ENCODE results near the gene CD177. TPM values are rescaled to one million over a fixed set of nuclear protein-coding genes. Genes with fewer than 3 reads are reported as not detected.
"Not testable (repeated sequence)": the region's sequence is repeated elsewhere in the genome, so short reads cannot be mapped to it uniquely, and the experiment has no call there.

The CD177 gene, protein sequence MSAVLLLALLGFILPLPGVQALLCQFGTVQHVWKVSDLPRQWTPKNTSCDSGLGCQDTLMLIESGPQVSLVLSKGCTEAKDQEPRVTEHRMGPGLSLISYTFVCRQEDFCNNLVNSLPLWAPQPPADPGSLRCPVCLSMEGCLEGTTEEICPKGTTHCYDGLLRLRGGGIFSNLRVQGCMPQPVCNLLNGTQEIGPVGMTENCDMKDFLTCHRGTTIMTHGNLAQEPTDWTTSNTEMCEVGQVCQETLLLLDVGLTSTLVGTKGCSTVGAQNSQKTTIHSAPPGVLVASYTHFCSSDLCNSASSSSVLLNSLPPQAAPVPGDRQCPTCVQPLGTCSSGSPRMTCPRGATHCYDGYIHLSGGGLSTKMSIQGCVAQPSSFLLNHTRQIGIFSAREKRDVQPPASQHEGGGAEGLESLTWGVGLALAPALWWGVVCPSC
- total RNA-seq, result 2.4 TPM

DNA sequence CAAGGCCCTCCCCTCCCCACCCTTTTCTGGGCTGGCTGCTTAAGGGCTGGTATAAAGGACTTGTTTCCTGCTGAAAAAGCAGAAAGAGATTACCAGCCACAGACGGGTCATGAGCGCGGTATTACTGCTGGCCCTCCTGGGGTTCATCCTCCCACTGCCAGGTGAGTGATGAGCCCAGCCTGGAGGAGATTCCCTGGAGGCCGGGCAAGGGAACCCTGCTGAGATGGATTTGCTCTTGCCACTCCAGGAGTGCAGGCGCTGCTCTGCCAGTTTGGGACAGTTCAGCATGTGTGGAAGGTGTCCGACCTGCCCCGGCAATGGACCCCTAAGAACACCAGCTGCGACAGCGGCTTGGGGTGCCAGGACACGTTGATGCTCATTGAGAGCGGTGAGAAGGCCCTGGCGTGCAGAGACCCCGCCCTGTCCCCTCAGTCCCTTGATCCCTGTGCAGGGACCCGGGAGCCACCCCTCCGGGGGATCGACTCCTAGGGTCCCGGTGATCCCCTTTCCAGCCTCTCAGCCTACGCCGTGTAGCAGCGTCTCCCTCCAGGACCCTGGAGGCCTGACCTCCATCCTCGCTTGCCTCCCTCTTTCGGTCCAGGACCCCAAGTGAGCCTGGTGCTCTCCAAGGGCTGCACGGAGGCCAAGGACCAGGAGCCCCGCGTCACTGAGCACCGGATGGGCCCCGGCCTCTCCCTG, at the start of gene CD177:
CD177 (plus strand) TSS at position 81 of the 699 bp plus-strand sequence; CDS start at position 110, 29 bp downstream.
- ATAC-seq, result no peak

DNA sequence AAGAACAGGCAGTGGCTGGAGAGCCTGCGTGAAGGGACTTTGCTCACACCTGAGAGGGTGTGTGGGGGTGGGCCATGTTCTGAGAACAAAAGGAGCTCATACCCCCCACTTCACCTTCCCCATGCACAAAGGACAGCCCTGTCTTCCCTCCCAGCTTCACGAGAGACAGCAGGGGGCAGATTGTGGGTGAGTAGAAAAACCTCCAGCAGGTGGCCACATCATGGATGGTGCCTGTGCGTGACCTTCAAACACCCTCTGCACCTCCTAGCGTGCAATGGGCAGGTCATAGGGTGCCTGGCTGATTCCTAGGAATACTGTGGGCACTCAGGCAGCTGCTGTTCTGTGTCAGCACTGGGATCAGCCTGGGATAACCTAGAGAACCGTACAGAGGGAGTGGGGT, 47.8 kb upstream of the CD177 start:
- no peak for ATAC-seq

DNA sequence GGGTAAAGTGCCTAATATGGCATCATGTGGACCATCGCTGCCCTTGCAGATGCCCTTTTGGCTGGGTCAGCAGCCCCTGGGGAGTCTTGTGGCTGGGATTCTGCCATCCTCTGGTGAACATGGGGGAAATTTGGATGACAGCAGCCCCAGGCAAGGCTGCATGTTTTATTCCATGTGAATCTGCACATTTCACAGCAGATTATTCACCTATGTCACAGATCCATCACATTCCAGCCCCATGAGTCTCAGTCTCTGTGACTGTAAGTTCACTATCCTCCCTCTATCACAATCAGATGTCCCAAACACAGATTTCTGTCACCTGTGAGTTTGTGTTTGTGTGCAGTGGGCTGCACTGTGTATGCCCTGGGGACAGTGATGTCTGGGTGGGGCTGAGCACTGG, 47.4 kb upstream of the CD177 start:
- ATAC-seq, result no peak

DNA sequence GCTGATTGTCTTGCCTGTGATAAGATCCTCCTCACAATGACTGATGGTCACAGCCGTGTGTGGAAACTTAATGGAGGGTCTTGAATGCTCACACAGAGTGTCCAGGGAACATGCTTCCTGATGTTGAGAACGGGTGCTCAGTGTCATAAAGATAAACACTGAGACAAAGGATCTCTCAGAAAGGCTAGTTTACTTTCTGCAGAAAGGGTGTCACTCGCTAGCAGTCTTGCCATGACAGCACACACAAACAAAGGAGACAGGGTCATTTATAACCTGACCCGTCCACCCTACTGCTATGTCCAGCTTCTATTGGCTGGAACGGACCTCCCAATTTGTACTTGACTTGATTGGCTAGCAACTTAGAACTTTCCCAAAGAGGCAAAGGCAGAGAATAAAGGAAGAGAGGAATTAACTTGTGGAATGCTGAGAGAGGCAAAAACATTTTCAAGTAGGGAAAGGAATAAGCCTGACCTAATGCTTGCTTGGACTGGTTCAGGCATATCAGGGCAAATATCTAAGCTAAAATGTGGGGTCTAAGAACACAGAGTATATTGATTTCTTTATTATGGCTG, 45.2 kb upstream of the CD177 start:
- ATAC-seq, result no peak

DNA sequence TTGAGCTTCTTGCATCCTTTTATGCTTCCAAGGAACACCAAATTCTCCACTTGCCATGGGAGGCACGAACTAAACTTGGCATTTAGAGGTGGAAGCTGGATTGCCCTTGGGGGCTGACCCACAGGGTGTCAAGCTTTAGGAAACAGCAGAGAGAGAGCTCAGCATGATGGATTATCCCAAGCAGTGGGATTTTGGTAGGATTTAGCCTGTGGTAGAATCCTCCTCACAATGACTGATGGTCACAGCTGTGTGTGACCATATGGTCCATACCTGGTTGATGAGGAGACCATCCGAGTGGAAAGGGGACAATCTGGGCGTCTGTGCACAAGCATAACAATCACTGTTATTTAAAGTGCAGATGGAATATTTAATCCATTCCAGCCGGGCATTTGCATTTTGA, 44.0 kb upstream of the CD177 start:
- ATAC-seq, result no peak

DNA sequence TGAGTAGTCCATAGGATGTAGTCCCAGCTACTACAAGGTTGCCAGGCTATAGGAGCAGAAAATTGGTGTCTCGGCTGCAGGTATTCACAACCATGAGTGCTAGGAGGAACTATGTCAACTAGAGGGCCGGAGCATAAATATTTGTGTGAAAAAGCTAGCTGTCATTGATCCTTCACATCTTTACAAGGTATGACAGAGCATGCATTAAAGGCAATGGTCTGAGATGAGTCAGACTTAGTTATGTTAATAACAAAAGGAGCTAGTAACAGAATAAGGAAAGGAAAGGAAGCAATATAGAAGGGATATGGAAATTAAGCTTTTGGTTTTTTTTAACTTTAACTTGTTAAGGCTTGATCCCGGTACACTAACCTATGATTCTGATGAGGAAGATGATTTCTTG, 43.3 kb upstream of the CD177 start:
- ATAC-seq, result peak; percentile 39

DNA sequence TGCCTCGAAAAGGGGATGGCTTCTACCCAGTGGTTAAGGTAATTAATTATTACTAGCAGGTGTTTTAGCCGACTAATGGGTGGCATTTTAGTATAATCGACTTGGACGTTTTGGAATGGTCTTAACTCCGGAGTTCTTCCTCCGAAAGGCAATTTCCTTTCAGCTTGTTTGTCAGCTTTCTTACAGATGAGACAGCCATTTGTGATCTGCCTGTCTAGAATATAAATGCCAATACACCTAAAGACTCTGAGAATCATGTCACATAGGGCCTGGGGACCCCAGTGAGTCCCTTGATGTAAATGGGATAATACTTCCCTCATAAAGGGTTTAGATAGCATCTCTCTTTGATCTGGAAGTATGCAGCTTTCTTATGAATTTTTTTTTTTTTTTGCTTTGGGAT, 42.2 kb upstream of the CD177 start:
- no peak for ATAC-seq

DNA sequence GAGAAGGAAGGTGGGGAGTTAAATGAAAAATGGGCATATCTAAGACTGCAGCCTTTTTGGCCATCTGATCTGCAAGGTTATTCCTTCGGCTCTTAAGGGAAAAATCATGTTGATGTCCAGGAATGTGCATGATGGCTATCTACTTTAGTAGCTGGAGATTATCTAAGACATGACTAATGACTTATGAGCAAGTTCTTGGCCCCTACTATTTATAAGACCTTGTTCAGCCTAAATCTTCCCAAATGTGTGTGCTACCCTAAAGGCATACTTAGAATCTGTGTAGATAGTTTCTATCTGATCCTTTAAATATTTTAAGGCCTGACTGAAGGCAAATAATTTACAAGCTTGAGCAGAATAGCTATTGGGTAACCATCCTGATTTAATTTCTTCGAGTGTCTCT, 41.8 kb upstream of the CD177 start:
- ATAC-seq, result no peak

DNA sequence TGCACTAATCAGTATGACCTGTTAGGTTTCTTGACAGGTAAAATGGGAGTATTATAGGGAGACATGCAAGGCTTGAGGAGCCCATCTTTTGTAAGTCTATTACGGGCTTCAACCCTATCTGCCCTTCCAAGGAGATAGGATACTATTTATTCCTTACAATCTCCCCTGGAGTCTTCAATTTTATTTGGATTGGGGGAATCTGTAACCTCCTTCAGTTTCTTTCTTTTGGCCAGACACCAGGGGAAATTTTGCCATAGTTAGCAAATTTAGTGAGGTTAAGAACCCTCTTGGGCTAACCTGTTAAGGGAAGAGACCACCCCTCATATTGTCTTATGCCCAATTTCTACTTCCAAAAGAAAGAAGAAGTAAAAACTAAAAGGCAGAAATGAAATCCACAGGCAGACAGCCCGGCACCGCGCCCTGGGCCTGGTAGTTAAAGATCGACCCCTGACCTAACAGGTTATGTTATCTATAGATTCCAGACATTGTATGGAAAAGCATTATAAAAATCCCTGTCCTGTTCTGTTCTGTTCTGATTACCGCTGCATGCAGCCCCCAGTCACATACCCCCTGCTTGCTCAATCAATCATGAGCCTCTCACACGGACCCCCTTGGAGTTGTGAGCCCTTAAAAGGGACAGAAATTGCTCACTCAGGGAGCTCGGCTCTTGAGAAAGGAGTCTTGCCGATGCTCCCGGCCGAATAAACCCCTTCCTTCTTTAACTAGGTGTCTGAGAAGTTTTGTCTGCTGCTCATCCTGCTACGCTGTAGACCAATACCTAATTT, 39.6 kb upstream of the CD177 start:
- no peak for ATAC-seq

DNA sequence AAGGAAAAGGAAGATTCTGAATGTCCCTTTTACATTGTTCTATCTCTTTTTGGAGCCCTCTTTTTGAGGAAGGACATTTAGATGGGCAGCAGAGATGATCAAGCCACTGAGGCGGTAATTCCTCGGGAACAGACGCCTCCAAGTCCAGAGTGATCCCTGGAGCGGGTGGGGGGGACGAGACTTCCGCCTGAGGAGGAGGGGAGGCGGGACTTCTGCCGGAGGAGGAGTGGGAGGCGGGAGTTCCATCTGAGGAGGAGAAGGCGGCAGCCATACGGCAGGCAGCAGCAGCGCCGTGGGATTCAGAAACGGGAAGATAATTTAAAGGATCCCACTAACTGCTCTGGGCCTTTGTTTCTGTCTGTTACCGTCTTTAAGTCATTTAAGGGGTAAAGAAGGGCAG, 37.6 kb upstream of the CD177 start:
- no peak for ATAC-seq

DNA sequence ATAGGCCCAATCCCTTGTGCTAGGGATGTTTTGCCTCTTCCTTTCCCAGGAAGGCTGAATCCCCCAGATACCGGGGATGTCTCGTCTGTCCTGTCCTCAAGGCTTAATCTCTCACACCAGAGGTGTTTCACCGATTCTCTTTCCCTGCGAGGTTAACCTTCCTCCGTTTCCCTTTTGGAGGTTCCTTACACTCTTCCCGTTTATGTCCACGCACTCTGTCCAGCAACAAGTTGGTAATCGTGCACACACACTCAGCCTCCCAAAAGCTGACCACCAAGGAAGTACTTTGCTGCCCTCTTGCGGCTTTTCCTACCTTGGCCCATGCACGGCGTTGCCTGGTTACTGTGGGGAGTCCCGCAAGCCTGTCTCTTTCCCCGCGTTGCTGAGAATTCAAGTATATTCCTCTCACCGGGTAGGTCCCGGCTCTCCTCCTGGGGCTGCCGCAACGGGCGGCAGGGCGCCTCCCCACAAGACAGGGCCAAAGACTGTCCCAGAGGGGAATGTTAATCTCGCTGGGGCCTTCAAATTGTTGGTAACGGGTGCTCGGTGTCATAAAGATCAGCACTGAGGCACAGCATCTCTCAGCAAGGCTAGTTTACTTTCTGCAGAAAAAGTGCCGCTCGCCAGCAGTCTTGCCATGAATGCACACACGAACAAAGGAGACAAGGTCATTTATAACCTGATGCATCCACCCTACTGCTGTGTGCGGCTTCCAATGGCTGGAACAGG, 36.7 kb upstream of the CD177 start:
- ATAC-seq, result peak; percentile 66

DNA sequence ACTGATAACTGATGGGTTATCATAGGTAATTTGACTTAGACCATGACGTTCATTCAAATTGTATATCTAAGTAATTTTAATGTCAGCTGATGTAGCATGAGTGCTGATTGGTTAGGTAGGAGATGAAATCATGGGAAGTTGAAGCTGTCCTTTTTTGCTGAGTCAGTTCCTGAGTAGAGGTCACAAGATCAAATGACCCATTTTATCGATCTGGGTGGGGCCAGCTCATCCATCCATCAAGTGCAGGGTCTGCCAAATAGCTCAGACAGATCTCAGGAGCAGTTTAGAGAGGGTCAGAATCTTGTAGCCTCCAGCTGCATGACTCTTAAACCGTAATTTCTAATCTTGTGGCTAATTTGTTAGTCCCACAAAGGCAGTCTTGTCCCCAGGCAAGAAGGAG, 35.3 kb upstream of the CD177 start:
- no peak for ATAC-seq

DNA sequence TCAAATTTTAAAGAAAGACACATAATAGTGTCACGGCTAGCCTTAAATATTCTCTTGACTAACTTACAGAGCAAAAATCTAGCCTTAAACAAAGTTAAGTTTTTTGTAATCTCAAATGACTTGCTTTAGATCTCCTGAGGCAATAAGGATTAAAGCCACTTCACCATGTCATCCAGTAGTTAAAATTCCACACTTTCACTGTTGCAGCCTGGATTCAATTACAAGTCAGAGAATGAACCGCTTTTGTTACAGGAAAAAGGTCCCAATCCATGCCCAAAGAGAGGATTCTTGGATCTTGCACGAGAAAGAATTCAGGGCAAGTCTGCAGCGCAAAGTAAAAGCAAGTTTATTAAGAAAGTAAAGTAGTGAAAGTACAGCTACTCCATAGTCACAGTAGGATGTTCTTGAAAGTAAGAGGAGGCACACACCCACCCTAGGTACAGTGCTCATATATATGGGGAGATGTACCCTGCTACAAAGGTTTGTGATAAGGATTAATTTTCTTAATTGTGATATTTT, 34.6 kb upstream of the CD177 start:
- no peak for ATAC-seq

DNA sequence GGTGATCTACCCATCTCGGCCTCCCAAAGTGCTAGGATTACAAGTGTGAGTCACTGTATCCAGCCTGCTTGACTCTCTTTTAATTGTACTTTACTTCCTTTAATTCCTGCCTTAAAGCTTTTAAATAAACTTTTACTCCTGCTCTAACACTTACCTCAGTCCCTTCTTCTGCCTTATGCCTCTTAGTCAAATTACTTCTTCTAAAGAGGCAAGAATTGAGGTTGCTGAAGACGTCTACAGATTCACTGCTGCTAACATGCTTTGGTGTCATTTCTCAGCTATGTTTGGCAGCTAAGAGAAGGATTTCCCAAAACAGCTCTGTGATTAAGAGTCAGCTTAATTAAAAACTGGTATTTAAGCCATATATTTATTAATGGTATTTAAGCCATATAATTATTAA, 32.9 kb upstream of the CD177 start:
- peak; percentile 38 for ATAC-seq

DNA sequence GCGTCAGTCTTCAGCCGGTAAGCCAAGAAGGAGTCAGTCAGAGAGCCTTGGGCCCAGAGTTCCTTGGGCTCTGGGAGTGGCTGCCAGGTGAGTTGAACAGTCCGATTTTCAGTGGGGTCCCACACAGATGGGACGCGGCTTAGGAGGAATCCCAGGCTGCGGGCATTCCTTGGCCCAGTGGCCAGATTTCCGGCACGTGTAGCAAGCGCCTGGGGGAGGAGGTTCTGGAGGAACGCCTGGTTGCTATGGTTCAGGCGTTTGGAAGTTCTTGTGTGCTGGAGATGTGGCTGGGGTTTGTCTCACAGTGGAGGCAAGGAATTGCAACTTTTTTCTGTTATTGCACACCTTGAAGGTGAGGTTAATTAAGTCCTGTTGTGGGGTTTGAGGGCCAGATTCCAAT, 26.7 kb upstream of the CD177 start:
- ATAC-seq, result not testable (repeated sequence)

DNA sequence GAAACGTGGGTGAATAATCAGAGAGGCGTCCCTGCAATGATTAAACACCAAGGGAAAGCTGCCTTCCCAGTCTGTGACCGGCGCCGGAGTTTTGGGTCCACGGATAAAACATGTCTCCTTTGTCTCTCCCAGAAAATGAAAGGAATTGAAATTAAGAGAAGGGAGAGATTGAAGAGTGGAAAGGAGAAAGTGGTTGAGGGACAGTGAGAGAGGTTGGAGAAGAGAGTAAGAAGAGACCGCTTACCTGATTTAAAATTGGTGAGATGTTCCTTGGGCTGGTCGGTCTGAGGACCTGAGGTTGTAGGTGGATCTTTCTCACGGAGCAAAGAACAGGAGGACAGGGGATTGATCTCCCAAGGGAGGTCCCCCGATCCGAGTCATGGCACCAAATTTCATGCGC, 24.9 kb upstream of the CD177 start:
- not testable (repeated sequence) for ATAC-seq

DNA sequence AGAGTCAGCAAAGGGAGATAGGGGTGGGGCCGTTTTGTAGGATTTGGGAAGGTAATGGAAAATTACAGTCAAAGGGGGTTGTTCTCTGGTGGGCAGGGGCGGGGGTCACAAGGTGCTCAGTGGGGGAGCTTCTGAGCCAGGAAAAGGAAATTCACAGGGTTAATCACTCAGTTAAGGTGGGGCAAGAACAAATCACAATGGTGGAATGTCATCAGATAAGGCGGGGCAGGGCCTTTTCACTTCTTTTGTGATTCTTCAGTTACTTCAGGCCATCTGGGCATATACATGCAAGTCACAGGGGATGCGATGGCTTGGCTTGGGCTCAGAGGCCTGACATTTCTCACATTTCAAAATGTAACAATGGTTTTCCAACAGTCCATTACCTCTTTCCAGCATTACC, 24.4 kb upstream of the CD177 start:
- not testable (repeated sequence) for ATAC-seq

DNA sequence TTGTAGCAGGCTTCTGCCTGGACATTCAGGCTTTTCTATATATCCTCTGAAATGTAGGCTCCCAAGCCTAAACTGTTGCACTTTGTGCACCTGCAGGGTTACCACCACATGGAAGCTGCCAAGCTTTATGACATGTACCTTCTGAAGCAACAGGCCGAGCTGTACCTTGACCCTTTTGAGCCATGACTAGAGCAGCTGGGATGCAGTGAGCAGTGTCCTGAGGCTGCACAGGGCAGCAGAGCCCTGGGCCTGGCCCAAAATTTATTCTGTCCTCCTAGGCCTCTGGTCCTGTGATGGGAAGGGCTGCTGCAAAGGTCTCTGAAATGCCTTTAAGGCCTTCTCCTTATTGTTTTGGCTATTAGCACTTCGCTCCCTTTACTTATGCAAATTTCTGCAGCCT, 23.5 kb upstream of the CD177 start:
- ATAC-seq, result peak; percentile 29

DNA sequence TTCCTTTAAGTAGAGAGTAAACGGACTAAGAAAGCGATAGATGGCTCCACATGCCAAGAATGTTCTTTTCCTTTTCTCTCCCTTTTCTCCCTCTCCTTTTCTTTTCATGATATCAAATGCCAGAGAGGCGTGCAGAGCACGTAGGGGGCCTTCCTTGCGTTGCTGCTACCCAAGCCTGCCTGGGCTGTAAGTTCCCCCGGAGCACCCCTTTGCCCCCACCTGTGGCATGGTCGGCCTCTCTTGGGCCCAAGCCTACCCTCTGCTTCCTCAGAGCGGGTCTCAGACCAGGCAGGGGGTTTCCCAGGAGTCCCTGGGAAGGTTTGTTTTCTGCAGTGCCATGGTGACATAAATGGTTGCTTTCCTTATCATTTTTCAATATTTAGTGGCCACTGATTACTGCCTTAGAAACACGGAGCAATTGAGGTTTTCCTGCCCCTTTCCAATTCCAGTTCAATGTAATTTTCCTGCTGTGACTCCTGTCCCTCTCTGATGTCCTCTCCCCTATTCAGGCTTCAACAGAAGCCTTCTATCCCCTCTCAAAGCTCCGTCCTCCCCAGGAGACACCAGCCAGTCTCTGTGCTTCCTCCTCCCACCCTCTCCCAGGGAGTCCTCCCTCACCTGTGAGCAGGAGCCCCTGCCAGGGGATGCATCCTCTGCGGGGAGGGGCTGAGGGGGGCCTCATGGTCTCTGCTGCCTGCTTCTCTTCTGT, 22.6 kb upstream of the CD177 start:
- no peak for ATAC-seq

DNA sequence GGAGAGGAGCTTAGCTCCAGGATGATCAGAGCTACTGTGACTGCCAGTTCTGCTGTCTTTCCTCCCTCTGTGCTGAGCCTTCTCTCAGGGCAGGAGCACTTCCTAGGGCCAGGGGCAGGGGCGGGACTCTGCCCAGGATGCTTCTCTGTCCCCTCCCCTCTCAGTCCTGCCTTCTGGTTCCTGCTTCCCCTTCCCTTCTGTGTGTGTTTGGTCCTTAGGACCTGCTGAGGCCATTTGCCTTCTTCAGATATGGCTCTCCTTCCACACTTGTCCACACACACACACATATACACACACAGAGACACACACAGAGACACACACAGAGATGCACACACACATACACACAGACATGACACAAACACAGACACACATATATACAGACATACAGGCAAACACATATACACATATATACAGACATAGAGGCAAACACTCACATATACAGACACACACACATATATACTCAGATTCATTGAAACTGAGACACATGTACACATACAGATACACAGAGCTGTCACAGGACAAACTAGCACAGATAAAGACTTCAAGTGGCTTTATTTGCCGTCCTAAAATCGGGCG, 22.0 kb upstream of the CD177 start:
- peak; percentile 64 for ATAC-seq

Data from esophagus mucosa (tissue), 1 donor.